GM18520 (cell line): Measurements from ENCODE around the gene ST6GALNAC4.

Experiments used
- ATAC-seq: cut with Tn5 transposase; IDR thresholded peaks from one replicate; pipeline ENCODE4 v1.9.1; 2021; ENCODE audit not compliant: unreplicated experiment

ST6GALNAC4 gene

GRCh38 chr9:127931092-127931881, 14.4 kb upstream of the ST6GALNAC4 start:
- ATAC-seq: no peak

DNA sequence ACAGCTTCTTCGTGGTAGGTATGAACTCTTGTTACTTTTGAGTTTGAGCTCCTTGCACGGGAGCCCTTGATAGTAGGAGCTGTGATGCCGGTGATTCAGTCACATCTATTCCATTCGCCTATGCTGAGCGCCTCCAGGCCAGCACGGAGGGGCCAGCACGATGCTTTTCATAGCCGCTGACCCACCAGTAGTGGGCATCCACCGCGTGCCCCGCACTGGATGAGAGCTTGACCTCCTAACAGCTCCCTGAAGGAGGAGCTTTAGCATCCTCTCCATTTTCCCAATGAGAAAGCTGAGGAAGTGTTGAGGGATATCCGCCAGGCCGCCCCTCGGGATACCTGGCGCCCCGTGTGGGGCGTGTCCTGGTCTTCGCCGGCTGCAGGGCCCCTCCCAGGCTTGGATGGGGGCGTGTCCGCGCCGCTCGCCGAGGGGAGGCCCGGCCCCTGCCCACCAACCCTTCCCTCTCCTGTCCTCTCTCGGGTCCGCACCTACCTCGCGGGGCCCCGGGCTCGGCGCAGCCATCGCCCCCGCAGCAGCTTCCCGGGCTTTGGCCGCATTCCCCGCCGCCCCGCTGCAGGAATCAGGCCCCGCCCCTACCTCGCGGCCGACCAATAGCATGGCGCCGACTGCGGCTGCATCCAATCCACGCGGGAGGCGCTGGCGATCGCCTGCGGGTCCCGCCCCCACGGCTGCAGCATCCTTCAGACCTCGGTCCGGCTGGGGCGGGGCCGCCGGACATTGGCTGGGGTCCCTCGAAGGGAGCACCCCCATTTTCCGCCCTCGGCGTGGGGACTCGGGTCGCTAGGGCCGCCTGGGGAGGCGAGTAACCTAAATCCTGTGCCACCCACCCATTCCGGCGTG, 13.6 kb upstream of the ST6GALNAC4 start, which contains the start of gene PIP5KL1:
Gene PIP5KL1, minus strand, starts transcription at position 547 of the 861 bp plus-strand sequence. Its CDS starts 25 bp downstream, at position 522.
- peak; percentile 82 for ATAC-seq

- ATAC-seq: no peak
These were observed 12.8 kb upstream of the ST6GALNAC4 start for GRCh38 chr9:127929625-127929979.

- no peak for ATAC-seq
These were observed 12.1 kb upstream of the ST6GALNAC4 start for GRCh38 chr9:127928676-127929624.

DNA sequence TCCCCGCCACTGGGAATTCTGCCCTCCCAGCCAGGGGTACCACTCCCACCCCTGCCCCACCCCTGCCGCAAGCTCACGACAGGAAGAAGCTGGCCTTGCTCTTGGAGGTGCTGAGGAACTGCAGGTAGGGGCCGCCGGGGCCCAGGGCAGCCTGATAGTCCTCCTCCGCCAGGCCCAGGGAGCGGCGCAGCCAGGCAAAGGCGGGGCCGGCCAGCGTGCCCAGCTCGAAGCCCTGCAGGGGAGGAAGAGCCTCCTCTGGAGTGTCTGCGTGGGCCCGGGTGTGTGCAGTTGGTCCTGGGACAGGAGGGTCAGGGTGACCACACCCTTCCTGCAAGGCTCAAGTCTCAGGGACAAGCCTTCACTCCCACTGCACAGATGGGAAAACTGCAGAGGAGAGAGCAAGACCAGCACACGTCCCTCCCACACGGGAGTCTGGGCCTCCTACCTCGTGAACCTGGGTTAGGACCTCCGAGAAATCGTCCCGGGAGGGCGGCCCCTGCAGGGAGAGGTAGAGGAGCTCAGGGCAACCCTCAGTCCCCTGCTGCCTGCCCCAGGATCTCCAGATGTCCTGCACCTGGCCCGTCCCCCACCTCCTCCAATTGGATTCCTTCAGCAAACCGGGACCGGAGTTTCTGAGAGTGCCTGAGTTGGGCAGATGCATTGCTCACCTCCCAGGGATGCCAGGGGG, 11.3 kb upstream of the ST6GALNAC4 start:
- no peak for ATAC-seq

DNA sequence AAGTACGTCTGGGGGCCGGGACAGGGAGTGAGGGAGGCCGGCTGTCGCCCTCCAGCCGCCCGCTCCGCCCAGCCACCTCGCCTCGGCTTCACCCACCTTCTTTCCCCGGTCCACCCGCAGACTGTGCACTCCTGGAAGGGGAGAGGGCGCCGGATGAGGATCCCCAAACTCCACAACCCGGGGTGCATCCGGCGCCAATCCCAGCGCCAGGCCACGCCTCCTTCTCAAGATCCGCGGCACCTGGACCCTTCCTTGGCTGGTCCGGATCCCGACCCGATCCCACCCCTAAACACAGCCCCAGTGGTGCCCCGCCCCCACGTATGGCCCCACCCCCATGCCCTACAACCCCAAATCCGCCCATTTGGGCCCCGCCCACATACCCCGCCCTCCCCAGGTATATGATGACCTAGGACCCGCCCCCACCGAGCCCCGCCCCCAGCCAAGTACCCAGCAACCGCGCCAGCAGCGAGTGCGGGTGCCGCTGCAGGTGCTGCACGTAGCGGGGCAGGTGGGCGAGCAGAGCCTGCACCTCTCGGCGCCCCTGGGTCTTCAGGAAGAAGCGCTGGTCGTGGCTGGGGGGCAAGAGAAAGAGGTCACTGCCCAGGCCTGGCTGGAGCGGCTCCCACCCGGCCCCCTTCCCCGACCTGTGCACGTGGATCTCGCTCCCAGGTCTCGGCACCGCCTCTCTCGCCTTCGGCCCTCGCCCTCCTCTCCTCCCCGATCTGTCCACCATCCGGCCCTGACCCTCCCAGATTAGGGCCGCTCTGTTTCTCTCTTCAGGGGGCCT, 10.6 kb upstream of the ST6GALNAC4 start:
- ATAC-seq: no peak

GRCh38 chr9:127926906-127927200, 10.0 kb upstream of the ST6GALNAC4 start:
- no peak for ATAC-seq

DNA sequence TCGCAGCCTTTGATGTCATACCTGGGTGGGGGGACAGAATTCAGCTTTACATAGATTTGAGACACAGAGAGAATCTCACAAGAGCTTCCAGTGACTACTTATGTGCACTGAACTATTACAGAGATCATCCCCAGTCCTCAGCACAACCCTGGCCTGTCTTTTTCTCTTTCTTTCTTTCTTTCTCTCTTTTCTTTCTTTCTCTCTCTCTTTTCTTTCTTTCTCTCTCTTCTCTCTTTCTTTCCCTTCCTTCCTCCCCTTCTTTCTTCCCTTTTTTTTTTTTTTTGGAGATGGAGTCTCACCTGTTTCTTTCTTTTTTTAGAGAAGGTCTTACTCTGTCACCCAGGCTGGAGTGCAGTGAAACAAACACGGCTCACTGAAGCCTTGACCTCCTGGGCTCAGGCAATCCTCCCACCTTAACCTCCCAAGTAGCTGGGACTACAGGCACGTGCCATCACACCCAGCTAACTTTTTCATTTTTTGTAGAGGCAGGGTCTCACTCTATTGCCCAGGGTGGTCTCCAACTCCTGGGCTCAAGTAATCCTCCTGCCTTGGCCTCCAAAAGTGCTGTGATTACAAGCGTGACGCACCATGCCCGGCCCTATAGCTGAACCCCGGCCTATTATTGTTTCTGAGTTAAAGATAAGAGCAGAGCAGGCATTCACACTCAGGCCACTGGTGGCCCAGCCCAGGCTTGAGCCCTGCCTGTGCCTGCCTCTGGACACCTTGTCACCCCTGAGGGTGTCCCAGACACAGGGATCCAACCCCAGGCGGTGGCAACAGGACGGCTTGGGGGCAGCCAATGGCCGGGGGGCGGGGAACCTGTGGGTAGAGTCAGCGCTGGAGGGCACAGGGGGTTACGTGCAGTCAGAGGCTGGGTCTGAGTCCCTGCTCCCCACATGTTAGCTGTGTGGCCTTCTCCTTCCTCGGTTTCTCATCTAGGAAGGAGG, 9.4 kb upstream of the ST6GALNAC4 start:
- ATAC-seq: no peak

GRCh38 chr9:127924736-127925444, 8.0 kb upstream of the ST6GALNAC4 start:
- no peak for ATAC-seq

GRCh38 chr9:127923771-127924170, 6.9 kb upstream of the ST6GALNAC4 start:
- ATAC-seq: no peak

DNA sequence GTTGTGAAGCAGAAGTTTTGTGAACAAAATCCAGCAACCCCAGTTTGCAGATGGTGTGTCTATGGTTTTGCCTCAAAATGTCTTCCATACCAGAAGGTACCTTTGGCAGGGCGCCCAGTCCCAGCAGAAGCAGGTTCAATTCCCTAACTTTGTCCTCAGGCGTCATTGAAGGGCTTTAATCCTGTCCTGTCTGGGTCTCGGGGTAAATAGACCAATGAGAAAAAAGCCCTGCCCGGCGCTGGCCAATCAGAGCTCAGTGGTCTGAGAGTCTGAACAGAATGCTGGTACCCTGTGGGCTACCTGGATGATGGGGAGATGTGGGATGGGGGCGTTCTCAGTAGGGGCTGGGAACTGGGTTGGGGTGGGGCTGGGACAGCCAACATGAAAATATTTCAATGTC, 6.2 kb upstream of the ST6GALNAC4 start:
- ATAC-seq: no peak

DNA sequence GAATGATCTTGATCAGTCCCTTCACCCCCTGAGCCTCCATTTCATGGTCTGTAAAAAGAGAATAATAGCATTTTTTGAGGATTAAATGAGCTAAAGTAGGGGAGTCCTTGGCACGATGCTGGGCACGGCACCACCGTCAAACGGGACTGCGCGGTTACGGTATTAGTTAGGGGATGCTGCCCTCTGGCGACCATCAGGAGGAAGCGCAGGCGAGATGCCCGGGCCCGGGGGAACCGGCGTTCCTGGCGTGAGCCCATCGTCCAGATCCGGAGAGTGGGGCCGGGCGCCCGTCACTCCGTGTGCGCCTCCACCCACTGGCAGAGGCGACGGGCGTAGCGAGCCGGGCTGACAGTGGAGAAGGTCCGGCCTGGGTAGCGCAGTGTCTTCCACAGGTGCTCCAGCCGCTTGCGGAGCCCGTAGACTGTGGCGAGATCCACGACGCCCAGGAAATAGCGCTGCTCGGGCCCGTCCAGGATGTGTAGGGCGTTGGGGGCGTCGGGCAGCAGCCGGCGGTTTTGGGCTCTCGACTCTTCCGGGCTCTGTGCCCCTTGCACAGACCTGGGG, 4.8 kb upstream of the ST6GALNAC4 start:
- ATAC-seq: no peak

DNA sequence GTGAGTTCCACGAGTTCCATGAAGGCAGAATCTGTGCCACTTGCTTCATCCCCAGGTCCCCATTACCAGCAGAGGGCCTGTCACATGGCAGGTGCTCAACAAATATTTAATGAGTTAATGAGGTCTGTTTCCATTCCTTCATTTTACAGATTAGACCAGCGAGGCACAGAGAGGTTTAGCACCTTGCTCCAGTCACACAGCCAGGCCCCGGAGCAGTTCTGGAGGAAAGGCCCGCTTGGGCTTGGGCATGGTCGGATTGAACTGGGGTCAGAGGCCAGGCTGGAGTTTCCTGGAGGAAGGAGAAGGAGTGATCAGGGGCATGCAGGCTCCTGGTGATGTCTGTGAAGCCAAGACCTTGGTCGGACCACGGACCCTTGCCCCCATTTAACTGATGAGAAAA, 4.0 kb upstream of the ST6GALNAC4 start:
- ATAC-seq: no peak

GRCh38 chr9:127919253-127919815, 2.5 kb upstream of the ST6GALNAC4 start:
- no peak for ATAC-seq

GRCh38 chr9:127918183-127919107, 1.6 kb upstream of the ST6GALNAC4 start:
- no peak for ATAC-seq

- ATAC-seq: no peak
These were observed 762 bp upstream of the ST6GALNAC4 start for GRCh38 chr9:127917603-127918002.
